ENCODE results near the gene SNORC.

GRCh38 chr2:232870018-232870765 lies at the start of gene SNORC:
- TF ChIP-seq POLR2A (IDR thresholded peaks at IDR 0.05) (no peak), CTCF (IDR thresholded peaks at IDR 0.05) (no peak), EP300 (IDR thresholded peaks at IDR 0.05) (no peak)

Data from tibial nerve (tissue), 4 donors.